NOMO-1 treated with dmso at 0.1 percent for 144 hours (cell line): ENCODE data around the gene DRAP1.
A peak's percentile ranks its signal among the peaks of the same experiment; 100 is the strongest.

Source experiments
- DNase-seq: peaks from one replicate; lab custom pipeline; 2025; ENCODE audit not compliant: unreplicated experiment; lab: John Stamatoyannopoulos, UW

DRAP1 gene

DNA sequence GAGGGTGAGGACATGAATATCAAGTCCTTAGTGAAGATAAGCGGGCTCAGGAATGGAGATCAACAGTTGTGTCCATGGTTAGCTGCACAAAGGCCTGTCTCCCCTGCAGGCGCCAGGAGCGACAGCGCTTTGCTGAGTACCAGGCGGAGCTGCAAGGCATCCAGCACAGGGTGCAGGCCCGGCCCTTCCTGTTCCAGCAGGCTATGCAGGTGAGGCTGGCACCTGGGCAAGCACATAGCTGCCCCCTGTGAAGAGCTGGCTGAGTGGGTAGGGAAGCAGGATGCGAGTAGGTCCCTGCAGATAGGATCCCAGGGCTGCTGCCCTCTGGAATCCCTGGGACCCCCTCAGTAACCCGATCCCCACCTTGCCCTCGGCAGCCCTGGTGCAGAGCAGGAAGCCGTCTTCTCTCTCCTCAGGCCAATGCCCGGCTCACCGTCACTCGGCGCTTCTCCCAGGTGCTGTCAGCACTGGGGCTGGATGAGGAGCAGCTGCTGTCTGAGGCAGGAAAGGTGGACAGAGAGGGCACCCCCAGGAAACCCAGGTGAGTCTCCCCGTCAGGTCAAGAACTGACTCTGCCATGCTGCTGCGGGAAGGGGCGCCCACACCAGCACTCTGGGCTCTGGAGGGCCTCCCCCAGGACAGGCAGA, 39.7 kb downstream of the DRAP1 start:
- no peak for DNase-seq

- DNase-seq: no peak
These were observed 41.6 kb downstream of the DRAP1 start for GRCh38 chr11:65960824-65961266.

DNA sequence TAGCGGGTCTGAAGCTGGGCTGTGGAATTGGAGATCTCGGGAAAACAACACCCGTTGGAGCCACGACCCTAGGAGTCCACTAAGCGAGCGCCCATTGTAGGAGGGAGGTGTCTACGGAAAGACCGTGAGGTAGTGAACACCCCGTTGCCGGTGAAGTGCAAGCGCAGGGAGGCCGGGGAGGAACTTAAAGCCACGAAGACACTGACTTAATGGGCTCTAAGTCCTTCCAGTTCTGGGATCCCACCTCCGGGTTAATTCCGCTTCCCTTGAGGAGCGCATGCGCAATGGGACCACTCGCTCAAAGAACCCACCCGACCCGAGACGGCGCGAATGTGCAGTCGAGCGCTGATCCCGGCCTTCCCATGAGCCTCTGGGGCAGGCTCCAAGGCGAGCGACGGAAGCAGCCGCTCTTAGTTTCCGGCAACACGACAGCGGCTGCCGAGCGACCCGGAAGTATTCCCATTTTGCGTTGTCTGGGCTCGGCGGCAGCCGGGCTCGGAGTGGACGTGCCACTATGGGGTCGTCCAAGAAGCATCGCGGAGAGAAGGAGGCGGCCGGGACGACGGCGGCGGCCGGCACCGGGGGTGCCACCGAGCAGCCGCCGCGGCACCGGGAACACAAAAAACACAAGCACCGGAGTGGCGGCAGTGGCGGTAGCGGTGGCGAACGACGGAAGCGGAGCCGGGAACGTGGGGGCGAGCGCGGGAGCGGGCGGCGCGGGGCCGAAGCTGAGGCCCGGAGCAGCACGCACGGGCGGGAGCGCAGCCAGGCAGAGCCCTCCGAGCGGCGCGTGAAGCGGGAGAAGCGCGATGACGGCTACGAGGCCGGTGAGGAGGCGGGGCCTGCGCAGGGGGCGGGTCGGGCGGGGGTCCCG, 42.3 kb downstream of the DRAP1 start, which contains the start of gene SART1:
Gene SART1, plus strand, starts transcription at position 468 of the 874 bp plus-strand sequence. Its CDS starts 47 bp downstream, at position 515.
- DNase-seq: peak; percentile 98

GRCh38 chr11:65962141-65962564, 42.9 kb downstream of the DRAP1 start:
- DNase-seq: no peak

GRCh38 chr11:65964906-65965305, 45.7 kb downstream of the DRAP1 start:
- no peak for DNase-seq

DNA sequence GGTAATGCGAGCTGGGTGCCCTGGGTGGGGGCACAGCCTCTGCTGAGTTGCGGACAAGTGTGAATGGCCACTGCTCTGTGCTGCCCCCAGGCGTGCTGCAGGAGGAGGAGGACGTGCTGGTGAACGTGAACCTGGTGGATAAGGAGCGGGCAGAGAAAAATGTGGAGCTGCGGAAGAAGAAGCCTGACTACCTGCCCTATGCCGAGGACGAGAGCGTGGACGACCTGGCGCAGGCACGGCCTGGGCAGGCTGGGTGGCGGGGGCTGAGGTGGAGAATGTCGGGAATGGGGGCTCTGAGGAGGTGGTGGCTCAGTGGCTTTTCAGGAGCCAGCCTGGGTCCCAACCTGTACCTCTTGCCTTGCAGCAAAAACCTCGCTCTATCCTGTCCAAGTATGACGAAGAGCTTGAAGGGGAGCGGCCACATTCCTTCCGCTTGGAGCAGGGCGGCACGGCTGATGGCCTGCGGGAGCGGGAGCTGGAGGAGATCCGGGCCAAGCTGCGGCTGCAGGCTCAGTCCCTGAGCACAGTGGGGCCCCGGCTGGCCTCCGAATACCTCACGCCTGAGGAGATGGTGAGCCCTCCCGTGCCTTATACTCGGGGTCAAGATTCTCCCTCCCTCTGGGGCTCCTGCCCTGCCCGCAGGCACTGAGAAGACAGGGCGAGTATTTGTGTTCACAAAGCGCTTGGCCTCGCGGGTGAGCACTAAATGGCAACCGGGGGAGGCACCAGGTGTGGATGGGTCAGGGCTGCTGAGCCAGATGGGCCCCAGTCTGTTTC, 46.9 kb downstream of the DRAP1 start:
- no peak for DNase-seq

DNA sequence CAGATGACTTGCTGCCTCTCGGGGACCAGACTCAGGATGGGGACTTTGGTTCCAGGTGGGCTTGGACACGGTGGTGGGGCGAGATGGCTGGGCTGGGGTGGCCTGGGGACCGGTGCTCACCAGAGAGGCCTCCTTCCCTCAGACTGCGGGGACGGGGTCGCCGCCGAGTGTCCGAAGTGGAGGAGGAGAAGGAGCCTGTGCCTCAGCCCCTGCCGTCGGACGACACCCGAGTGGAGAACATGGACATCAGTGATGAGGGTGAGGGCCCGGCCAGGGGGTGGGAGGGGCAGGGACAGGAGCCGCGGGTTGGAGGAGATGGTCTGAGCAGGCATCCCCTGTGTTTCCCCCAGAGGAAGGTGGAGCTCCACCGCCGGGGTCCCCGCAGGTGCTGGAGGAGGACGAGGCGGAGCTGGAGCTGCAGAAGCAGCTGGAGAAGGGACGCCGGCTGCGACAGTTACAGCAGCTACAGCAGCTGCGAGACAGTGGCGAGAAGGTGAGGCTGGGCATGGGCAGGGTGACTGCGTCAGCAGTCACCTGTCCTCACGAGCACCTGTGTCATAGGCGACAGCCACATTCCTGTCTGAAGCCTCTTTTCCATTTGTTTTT, 48.2 kb downstream of the DRAP1 start:
- DNase-seq: no peak

- DNase-seq: no peak
These were observed 49.6 kb downstream of the DRAP1 start for GRCh38 chr11:65968600-65969482.
